GM18873 (cell line): ENCODE data around the gene ZNF236.
A peak's percentile ranks its signal among the peaks of the same experiment; 100 is the strongest.

Experiments
- ATAC-seq: cut with Tn5 transposase; IDR thresholded peaks from one replicate; pipeline ENCODE4 v1.9.1; 2021; ENCODE audit warnings: mild to moderate bottlenecking, moderate library complexity, moderate number of reproducible peaks; ENCODE audit not compliant: unreplicated experiment, low FRiP score

ZNF236 gene

DNA sequence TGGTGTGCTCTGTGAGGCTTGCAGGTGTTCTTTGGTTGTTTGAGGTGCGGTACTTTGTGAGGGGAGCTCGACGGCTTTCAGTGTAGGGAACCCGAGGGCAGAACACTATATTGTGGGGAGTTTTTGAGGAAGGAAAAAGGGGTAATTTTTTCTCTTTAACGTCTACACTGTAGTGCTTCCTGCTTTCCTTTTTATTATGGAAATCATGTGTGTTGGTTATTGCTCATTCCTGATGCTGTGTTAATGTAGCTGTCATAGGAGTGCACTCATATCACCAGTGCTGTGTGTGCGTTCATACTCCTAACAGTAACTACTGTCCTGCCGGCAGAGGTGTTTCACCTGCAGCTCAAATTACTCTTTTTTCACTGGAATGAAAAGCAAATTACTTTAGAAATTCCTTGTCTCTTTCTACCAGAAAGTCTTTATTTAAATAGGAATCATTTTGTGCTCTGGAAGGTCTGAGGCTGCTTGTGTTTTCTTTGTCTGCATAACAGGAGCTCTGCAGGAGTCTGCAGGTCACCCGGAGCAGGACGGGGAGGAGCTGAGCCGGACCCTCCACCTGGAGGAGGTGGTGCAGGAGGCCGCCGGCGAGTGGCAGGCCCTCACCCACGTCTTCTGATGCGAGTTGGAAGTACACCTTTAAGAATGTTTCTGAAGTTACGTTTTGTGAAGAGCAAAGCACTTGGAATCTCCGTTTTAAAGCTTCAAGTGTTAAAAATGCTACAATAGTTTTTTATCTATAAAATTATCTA is 145.5 kb downstream of the ZNF236 start:
- no peak for ATAC-seq

- ATAC-seq, result no peak
These were observed 148.6 kb downstream of the ZNF236 start for GRCh38 chr18:76970770-76971559.

- no peak for ATAC-seq
These were observed 149.9 kb downstream of the ZNF236 start for GRCh38 chr18:76972241-76972640.

GRCh38 chr18:76972846-76973519 is 150.6 kb downstream of the ZNF236 start:
- ATAC-seq, result no peak

DNA sequence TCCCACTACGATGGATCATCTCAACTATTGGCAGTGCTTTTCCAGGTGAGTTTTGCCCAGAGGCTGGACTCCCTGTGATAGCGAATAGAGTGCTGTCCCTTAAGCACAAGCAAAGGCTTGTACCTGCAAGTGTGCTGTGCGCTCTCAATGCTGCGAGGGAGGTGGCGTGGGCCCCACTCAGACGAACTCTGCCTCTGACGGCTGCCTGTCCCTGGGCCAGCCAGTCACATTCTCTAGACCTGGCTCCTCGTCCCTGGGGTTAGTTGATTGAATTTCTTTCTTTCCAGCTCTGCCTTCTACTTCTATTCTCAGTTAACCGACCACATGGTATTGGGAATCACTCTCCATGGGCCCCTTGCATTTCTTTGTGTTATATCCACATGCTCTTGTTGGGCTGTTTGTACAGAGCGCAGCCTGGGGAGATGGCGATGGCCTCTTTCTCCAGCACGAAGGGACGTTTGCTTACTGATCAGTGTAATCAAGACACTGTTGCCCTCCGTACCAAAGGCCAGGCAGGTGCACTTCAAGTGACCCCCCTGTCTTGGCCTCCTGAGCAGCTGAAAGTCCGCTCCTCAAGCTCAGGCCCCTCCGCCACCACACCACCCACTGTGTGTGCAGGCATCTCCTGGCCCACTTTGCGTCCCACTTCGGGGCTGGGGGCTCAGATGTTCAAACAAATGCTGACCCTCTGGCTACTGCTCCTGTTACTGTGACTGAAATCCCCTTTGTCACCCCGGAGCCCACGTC is 151.3 kb downstream of the ZNF236 start:
- no peak for ATAC-seq

- no peak for ATAC-seq
These were observed 152.0 kb downstream of the ZNF236 start for GRCh38 chr18:76974386-76974785.

- no peak for ATAC-seq
These were observed 153.3 kb downstream of the ZNF236 start for GRCh38 chr18:76975577-76976110.

DNA sequence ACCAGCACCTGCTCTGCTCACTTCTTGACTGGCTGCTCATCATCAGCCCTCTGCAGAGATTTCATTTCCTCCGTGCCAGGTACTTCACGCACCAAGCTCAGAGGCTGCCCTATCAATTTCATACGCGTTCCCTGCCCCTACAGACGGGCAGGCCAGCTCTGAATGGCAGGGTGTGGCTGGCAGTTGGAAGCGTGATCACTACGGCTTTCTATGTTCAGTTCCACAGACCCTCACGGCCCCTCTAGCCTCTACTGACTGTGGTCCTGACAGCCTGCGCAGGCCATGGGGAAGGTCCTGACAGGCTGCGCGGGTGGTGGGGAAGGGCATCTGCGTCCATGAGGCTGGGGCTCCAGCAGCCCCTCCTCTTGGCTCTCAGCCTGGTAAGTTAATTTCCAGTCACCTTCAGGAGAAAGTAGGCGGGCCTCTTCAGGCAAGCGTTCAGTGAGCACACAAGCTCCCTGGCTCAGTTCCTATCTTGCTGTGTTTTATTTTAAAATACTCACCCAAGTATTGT is 154.8 kb downstream of the ZNF236 start:
- no peak for ATAC-seq

GRCh38 chr18:76977684-76978232 is 155.4 kb downstream of the ZNF236 start:
- ATAC-seq, result no peak

DNA sequence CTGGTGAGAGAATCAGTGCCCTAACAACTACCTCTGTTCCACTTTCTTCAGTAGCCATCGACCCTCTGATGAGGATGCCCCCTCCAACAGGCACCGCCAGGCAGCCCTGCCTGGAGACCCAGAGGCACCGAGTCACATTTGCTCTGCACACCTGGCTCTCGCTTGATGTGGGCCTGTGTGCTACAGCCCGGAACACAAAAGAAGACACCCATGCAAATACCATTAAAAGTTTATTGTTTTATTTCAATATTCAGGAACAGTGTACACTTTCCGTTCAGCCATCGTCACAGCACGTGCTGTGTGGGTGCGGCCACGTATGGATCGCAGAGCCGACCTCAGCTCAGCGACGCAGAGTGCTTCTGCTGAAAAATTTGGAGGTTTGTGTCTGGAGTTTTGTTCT is 156.3 kb downstream of the ZNF236 start:
- no peak for ATAC-seq

GRCh38 chr18:76979111-76979751 is 156.9 kb downstream of the ZNF236 start:
- no peak for ATAC-seq

DNA sequence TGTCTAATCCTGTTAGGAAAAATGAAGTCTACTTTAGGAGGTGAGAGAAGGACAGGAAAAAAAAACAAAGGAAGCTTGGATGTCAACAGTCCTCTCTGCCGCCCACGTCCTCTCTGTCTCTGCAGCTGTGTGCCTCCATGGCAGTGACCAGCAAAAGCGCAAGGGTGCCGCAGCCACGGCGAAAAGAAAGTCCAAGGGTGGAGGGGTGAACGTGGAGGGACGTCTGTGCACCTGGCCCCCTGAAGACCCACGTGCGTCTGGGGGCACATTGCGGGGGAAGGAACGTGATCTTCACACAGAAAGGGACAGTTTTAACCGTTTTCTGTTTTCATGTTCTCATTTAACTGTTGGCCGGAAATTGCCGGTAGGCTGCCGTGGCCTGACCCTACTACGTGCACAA is 157.5 kb downstream of the ZNF236 start:
- ATAC-seq, result no peak

DNA sequence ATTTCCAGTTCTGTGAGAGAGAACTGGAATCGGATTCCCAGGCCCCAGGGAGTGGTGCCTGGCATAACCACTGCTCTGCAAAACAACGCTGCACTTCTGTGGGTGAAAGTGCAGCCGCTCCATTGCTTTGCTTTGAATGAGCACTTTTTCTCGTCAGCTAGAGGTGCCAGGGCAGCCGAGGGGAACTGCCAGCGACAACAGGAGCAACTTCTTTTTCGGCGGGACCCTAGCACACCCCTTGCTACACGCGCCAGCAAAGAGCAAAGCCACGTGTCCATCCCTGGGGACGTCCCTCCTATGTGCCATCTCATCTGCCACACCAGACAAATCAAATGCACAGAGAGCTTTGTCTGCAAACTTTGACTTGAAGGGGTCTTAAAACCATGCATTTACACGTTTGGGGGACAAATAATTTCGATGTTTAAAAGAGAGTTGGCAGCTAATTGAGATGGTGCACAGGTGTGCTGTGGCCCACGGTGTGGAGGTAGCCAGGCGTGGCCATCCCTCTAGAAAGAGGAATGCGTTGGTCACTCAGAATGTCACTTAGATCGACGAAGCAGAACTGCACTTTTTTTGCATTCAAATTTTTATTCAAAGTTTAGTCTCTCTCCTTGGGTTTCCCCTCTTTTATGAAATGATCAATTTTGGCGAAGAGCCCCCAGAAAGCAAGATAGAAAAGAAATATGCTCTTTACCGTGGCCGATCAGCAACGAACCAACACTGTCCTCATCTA is 158.5 kb downstream of the ZNF236 start:
- peak; percentile 32 for ATAC-seq

GRCh38 chr18:76981396-76981968 is 159.1 kb downstream of the ZNF236 start:
- ATAC-seq, result peak; percentile 50

- no peak for ATAC-seq
These were observed 159.7 kb downstream of the ZNF236 start for GRCh38 chr18:76982038-76982437.

DNA sequence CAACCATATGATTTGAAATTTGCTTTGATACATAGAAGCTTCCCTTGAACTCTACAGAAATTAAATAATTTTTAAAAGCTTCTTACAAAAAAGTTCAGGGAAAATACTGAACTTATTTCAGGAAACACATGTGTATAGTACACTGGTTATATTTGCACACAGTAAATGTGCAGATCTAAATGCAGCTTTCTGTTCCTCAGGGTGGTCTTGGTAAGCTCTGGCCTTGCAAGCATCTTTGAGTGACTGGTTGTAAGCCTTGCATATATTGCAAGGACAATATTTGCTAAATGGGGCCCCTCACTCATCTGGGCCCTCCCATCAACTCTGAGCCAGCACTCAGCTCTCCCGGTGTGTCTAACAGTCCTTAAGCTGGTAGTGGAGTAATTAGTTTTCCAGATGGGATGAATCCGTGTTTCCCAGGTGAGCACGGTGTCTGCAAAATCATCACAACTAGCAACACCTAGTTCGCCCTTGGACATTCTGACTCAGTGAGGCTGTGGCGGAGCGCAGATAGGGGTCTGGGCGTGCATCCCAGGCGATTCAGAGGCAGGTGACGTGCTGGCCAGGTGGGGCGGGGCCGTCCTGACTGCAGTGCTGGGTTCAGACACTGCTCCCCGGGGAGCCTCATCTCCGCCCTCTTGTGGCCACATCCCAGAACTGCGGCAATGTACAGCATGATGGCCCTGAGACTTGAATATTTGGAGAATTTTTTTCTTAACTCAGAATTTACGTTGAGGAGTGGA is 160.7 kb downstream of the ZNF236 start:
- peak; percentile 58 for ATAC-seq

GRCh38 chr18:76983613-76984051 is 161.3 kb downstream of the ZNF236 start:
- ATAC-seq, result no peak
